ENCODE measurements around the gene MEIS1.

Gene MEIS1

DNA sequence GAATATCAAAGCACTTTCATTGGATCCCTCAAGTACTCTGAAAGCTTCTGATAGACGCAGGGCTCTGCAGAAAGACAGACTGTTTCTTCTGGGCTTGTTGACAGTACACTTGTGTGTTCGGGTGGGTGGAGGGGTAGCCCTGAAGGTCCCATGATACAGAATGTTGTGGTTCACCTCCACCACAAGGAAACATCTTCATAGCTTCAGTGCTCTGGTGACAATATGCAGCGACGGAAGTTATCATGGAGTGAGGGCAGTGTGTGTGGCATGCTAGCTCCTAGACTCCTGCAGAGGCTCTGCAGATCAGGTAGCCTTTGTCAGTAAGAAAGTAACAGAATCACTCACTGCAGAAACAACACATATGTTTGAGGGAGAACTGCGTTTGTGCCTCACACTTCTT lies 90.7 kb downstream of the MEIS1 start:
- no peak for DNase-seq
- Histone ChIP-seq H3K4me3 (ENCODE audit: low read depth, low read length) (no peak overlapping the region), H3K36me3 (replicated peaks) (no peaks in the 10 kb centered on the region), H3K27ac (no peak overlapping the region), H3K27me3 (replicated peaks) (no peaks in the 10 kb centered on the region)
- TF ChIP-seq, protein P1, sequence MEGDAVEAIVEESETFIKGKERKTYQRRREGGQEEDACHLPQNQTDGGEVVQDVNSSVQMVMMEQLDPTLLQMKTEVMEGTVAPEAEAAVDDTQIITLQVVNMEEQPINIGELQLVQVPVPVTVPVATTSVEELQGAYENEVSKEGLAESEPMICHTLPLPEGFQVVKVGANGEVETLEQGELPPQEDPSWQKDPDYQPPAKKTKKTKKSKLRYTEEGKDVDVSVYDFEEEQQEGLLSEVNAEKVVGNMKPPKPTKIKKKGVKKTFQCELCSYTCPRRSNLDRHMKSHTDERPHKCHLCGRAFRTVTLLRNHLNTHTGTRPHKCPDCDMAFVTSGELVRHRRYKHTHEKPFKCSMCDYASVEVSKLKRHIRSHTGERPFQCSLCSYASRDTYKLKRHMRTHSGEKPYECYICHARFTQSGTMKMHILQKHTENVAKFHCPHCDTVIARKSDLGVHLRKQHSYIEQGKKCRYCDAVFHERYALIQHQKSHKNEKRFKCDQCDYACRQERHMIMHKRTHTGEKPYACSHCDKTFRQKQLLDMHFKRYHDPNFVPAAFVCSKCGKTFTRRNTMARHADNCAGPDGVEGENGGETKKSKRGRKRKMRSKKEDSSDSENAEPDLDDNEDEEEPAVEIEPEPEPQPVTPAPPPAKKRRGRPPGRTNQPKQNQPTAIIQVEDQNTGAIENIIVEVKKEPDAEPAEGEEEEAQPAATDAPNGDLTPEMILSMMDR (IDR thresholded peaks at IDR 0.05; ENCODE audit: low read depth, low read length, missing control alignments), result no peak
- in situ Hi-C loops (cut with HindIII; ENCODE audit: low pct_ligation_motif_present, low sequenced_read_pairs), result no loop called here

DNA sequence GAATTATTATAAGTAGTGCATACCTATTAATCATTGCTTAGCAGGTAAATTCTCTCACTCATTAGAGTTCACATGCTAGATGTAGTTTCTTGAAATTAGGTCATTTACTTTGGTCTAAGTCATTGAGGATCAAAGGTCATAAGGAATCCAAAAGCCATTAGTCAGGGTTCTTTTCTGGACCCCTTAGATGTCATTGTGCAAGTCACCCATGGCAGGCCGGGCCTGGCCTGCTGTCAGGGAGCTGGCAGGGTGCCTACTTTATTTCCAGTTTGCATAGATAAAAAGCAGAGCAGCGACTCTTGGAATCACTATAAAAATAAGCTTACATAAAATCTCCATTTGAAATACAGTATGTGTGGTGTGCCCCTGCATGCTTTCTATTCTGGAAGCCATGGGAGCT lies 91.3 kb downstream of the MEIS1 start:
- H3K27me3 ChIP-seq (replicated peaks), result no peaks in the 10 kb centered on the region
- H3K27ac ChIP-seq, result no peak overlapping the region
- DNase-seq, result no peak
- TF ChIP-seq, protein P1 (IDR thresholded peaks at IDR 0.05; ENCODE audit: low read depth, low read length, missing control alignments), result no peak
- in situ Hi-C loops (cut with HindIII; ENCODE audit: low pct_ligation_motif_present, low sequenced_read_pairs), result no loop called here
- no peaks in the 10 kb centered on the region for H3K36me3 ChIP-seq (replicated peaks)
- no peak overlapping the region for H3K4me3 ChIP-seq (ENCODE audit: low read depth, low read length)

DNA sequence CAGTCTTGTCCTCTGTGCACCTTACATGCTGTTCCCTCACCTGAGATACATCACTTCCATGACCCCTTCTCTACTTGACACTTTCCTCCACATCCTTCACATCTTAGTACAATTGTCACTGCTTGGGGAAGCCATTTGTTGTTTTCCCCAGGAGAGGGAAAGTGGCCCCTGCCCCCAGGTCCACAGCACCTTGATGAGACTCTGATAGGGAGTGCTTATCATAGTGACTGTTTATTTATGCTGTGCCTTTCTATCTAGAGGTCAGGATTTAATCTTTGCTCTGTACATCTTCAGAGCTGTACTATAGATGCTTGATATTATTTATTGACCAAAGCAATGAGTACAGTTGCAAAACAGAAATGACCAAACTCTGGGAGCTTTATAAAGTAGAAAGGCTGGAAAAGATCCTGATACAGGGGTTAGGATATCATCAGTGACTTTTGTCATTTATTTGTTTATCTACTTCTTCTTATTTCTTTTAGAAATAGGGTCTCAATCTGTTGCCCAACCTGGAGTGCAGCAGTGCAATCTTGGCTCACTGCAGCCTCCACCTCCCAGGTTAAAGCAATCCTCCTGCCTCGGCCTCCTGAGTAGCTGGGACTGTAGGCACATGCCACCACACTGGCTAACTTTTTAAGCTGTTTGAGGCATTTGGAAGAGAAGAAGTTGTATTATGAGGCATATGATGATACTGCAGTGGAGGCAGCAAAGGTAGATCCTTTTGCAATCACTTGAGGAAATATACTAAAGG lies 94.2 kb downstream of the MEIS1 start:
- H3K36me3 ChIP-seq (replicated peaks), result no peaks in the 10 kb centered on the region
- no peak overlapping the region for H3K27ac ChIP-seq
- H3K4me3 ChIP-seq (ENCODE audit: low read depth, low read length), result no peak overlapping the region
- no peak for DNase-seq
- H3K27me3 ChIP-seq (replicated peaks), result no peaks in the 10 kb centered on the region
- TF ChIP-seq, protein P1 (IDR thresholded peaks at IDR 0.05; ENCODE audit: low read depth, low read length, missing control alignments), result no peak
- in situ Hi-C loops (cut with HindIII; ENCODE audit: low pct_ligation_motif_present, low sequenced_read_pairs), result no loop called here

DNA sequence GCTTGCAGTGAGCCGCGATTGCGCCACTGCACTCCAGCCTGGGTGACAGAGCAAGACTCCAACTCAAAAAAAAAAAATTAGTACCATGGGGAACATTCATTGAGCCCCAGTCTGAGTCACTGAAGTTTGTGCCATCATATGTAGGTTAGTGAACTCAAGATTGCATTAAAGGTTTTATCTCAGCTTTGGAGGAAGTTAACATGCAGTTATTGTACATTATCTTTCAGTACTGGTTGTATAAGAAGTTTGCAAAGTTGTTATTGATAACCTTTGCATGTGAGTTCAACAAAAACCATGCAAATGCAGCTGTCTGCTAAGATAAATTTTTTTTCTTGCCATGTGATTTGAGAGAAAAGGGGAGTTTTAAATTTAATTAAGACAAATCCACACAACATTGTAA lies 95.7 kb downstream of the MEIS1 start:
- no peak for DNase-seq
- no peaks in the 10 kb centered on the region for H3K36me3 ChIP-seq (replicated peaks)
- H3K27ac ChIP-seq, result no peak overlapping the region
- H3K4me3 ChIP-seq (ENCODE audit: low read depth, low read length), result no peak overlapping the region
- in situ Hi-C loops (cut with HindIII; ENCODE audit: low pct_ligation_motif_present, low sequenced_read_pairs), result no loop called here
- TF ChIP-seq, protein P1 (IDR thresholded peaks at IDR 0.05; ENCODE audit: low read depth, low read length, missing control alignments), result no peak
- H3K27me3 ChIP-seq (replicated peaks), result no peaks in the 10 kb centered on the region

DNA sequence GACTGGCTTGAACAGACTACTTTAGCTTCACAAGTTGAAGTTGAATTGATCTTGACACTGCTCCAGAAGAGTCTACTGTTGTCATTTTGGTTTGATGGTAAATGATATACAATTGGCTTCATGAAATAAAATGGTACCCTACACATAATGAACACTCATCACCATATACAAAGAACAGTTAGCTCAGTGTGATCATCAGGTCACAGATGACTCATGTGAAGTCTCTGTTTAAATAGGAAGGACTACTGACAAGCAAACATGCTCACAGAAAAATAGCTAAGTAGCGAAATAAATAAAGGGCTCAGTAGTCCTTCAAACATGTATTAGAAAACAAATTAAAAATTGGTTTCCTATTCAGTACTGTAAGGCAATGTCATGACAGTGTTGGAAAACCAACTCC lies 96.2 kb downstream of the MEIS1 start:
- Histone ChIP-seq H3K36me3 (replicated peaks) (no peaks in the 10 kb centered on the region), H3K4me3 (ENCODE audit: low read depth, low read length) (no peak overlapping the region), H3K27ac (no peak overlapping the region), H3K27me3 (replicated peaks) (no peaks in the 10 kb centered on the region)
- TF ChIP-seq, protein P1 (IDR thresholded peaks at IDR 0.05; ENCODE audit: low read depth, low read length, missing control alignments), result no peak
- DNase-seq, result no peak
- in situ Hi-C loops (cut with HindIII; ENCODE audit: low pct_ligation_motif_present, low sequenced_read_pairs), result no loop called here

DNA sequence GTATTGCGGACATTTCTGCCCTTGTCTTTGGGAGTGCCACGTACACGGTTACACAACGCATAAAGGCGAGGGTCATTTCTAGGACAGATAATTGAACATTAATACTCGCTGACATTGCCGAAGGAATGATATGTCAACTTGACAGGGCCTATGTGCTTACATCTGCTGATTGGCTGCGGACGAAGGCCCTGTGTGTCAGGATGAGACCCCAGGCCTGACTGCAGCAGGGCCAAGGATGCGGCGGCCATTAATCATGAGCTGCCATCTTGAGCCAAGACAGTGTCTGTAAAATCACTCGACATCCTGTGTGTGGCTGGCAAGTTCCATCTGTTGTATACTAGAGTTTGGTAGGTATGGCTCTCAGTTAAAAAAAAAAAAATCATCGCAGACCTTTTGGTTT lies 96.6 kb downstream of the MEIS1 start:
- TF ChIP-seq, protein P1 (IDR thresholded peaks at IDR 0.05; ENCODE audit: low read depth, low read length, missing control alignments), result no peak
- Histone ChIP-seq H3K4me3 (ENCODE audit: low read depth, low read length) (no peak overlapping the region), H3K36me3 (replicated peaks) (no peaks in the 10 kb centered on the region), H3K27ac (no peak overlapping the region), H3K27me3 (replicated peaks) (no peaks in the 10 kb centered on the region)
- in situ Hi-C loops (cut with HindIII; ENCODE audit: low pct_ligation_motif_present, low sequenced_read_pairs), result no loop called here
- no peak for DNase-seq

Data from brain microvascular endothelial cell (primary cell).